ENCODE measurements around the gene MTHFD1L.

- TF ChIP-seq, protein P1, sequence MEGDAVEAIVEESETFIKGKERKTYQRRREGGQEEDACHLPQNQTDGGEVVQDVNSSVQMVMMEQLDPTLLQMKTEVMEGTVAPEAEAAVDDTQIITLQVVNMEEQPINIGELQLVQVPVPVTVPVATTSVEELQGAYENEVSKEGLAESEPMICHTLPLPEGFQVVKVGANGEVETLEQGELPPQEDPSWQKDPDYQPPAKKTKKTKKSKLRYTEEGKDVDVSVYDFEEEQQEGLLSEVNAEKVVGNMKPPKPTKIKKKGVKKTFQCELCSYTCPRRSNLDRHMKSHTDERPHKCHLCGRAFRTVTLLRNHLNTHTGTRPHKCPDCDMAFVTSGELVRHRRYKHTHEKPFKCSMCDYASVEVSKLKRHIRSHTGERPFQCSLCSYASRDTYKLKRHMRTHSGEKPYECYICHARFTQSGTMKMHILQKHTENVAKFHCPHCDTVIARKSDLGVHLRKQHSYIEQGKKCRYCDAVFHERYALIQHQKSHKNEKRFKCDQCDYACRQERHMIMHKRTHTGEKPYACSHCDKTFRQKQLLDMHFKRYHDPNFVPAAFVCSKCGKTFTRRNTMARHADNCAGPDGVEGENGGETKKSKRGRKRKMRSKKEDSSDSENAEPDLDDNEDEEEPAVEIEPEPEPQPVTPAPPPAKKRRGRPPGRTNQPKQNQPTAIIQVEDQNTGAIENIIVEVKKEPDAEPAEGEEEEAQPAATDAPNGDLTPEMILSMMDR (IDR thresholded peaks at IDR 0.05) = no peak
- no peak for TF ChIP-seq POLR2A (IDR thresholded peaks at IDR 0.05)
Measured at GRCh38 chr6:151109361-151109760, 243.9 kb downstream of the MTHFD1L start.
